OCI-LY3 (cell line): ENCODE results near the gene FGF16.

Source experiments
- CTCF ChIP-seq: fragments of 200-600, 300-600 bp; sonication (generic); IDR thresholded peaks from 2 replicates; pipeline ENCODE4 v1.5.1; 2014; ENCODE audit warnings: antibody characterized with exemption, low read length, low read depth
- EZH2phosphoT487 ChIP-seq: fragments of 200-600 bp; shearing (Covaris generic); IDR thresholded peaks from 2 replicates; pipeline ENCODE4 v1.6.1; 2018; ENCODE audit warnings: antibody characterized with exemption, mixed run types, low read depth

GRCh38 chrX:77502951-77503525 is 55.8 kb downstream of the FGF16 start:
- TF ChIP-seq CTCF (no peak), EZH2phosphoT487 (no peak)
